Brain microvascular endothelial cell (primary cell): Measurements from ENCODE around the gene TOM1L2.
"Not testable (repeated sequence)": the region's sequence is repeated elsewhere in the genome, so short reads cannot be mapped to it uniquely, and the experiment has no call there.

Experiments used
- DNase-seq: peaks from one replicate; pipeline ENCODE4 v3.0.0-alpha.2; 2020
- H3K27ac ChIP-seq: fragments of 250-450 bp; sonication (Bioruptor Pico); 2 replicates; pipeline ENCODE4 v1.5.1; 2020; ENCODE audit warnings: mild to moderate bottlenecking, moderate library complexity
- H3K27me3 ChIP-seq: fragments of 250-450 bp; sonication (Bioruptor Pico); replicated peaks from 2 replicates; pipeline ENCODE4 v1.5.1; 2020; ENCODE audit warnings: mild to moderate bottlenecking
- H3K36me3 ChIP-seq: fragments of 250-450 bp; sonication (Bioruptor Pico); replicated peaks from 2 replicates; pipeline ENCODE4 v1.5.1; 2020; ENCODE audit warnings: mild to moderate bottlenecking
- H3K4me3 ChIP-seq: 2 replicates; pipeline ENCODE4 v1.5.1; 2011; ENCODE audit warnings: low read depth, mild to moderate bottlenecking, control low read depth, low read length, moderate library complexity
- in situ Hi-C: cut with HindIII; loops from 2 replicates; pipeline ENCODE4 v1.10.0; 2017; ENCODE audit warnings: low sequenced_read_pairs, low pct_ligation_motif_present
- TF ChIP-seq, protein P1 (sequence below): IDR thresholded peaks from 2 replicates; pipeline ENCODE4 v1.5.1; 2011; ENCODE audit warnings: low read depth, mild to moderate bottlenecking, moderate library complexity, low read length, control low read depth, inconsistent platforms; ENCODE audit errors: missing control alignments

TOM1L2 gene

GRCh38 chr17:17810895-17811248 lies 161.3 kb downstream of the TOM1L2 start:
- in situ Hi-C loops, result no loop called here
- Histone ChIP-seq H3K27me3 (no peaks in the 10 kb centered on the region), H3K27ac (no peak overlapping the region), H3K36me3 (peaks cover 50% of the 10 kb centered on the region), H3K4me3 (no peak overlapping the region)
- TF ChIP-seq, protein P1, sequence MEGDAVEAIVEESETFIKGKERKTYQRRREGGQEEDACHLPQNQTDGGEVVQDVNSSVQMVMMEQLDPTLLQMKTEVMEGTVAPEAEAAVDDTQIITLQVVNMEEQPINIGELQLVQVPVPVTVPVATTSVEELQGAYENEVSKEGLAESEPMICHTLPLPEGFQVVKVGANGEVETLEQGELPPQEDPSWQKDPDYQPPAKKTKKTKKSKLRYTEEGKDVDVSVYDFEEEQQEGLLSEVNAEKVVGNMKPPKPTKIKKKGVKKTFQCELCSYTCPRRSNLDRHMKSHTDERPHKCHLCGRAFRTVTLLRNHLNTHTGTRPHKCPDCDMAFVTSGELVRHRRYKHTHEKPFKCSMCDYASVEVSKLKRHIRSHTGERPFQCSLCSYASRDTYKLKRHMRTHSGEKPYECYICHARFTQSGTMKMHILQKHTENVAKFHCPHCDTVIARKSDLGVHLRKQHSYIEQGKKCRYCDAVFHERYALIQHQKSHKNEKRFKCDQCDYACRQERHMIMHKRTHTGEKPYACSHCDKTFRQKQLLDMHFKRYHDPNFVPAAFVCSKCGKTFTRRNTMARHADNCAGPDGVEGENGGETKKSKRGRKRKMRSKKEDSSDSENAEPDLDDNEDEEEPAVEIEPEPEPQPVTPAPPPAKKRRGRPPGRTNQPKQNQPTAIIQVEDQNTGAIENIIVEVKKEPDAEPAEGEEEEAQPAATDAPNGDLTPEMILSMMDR, result no peak
- DNase-seq, result no peak

DNA sequence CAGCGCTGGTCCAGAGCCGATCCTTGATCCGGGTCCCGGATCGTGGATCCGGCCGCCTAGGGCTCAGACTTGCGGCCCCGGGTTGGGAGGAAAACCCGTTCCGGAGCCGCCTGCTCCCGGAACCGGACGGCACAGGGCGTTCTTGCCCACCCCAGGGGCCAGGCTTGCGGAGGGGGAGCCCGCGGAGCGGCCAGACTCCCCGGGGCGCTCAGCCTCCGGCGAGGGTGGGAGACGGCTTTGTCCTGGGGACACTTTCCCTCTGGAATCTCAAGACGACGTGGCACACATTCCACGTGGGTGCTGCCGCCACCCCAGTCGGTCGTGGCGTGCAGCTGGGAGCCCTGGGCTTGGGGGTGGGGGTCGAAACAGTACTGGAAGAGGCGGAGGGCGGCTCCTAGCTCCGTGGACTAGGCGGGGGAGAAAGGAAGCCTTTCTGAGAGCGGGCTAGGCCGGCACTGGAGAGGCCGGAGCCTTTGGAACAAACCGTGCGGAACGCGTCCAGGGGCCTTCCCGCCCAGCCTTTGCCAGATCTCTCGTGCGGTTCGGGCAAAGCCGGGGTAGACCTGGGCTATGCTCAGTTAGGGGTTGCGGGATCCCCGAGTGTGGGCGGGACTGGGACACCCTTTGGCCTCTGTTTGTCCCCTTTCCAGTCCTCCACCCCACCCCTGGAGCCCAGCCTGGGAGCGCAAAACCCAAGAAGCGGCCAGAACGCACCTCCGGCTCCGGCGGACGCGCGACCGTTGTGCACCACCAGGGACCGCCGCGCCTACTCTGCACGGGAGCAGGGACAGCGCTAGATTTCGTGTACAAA lies 161.9 kb downstream of the TOM1L2 start:
- Histone ChIP-seq H3K27ac (peak overlapping the region; percentile 17), H3K4me3 (peak overlapping the region; percentile 24), H3K27me3 (no peaks in the 10 kb centered on the region), H3K36me3 (peaks cover 46% of the 10 kb centered on the region)
- DNase-seq, result peak; percentile 39
- TF ChIP-seq, protein P1, result no peak
- in situ Hi-C loops, result no loop called here

DNA sequence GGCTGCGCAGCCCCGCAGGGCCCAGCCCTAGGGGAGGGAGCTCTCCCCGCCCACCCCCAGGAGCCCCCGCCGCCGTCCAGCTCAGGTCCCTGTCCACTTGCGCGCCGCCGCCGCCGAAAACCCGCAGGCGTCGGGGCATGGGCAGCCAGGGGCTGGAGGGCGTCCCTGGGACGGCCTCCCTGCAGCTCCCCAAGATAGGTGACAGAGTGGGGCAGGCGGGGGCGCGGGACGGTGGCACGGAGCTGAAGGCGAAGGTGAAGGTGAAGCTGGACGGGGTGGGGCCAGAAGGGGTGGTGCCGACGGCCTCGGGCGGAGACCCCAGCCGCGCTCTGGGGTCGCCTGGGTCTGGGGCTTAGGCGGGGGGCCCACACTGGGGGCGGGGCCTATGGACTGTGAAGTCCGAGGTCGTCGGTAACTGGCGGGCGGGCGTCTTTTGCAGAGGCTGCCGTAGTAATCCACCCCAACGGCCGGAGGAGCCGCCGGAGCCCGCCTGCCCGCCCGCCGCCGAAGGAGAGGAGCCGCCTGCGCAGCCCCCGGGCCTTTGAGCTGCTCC lies 162.6 kb downstream of the TOM1L2 start:
- H3K4me3 ChIP-seq, result peak overlapping the region; percentile 20
- DNase-seq, result no peak
- in situ Hi-C loops, result no loop called here
- H3K27ac ChIP-seq, result no peak overlapping the region
- TF ChIP-seq, protein P1, result no peak
- peaks cover 43% of the 10 kb centered on the region for H3K36me3 ChIP-seq
- H3K27me3 ChIP-seq, result no peaks in the 10 kb centered on the region

- in situ Hi-C loops, result no loop called here
- TF ChIP-seq, protein P1, result peak; percentile 3
- Histone ChIP-seq H3K27ac (no peak overlapping the region), H3K27me3 (no peaks in the 10 kb centered on the region), H3K36me3 (peaks cover 41% of the 10 kb centered on the region), H3K4me3 (no peak overlapping the region)
- DNase-seq, result no peak
Measured at GRCh38 chr17:17808706-17809432, 163.3 kb downstream of the TOM1L2 start.

GRCh38 chr17:17808200-17808599 lies 164.0 kb downstream of the TOM1L2 start:
- peaks cover 37% of the 10 kb centered on the region for H3K36me3 ChIP-seq
- DNase-seq, H3K27ac ChIP-seq, in situ Hi-C loops, H3K4me3 ChIP-seq, H3K27me3 ChIP-seq: not testable (repeated sequence)

GRCh38 chr17:17807440-17807839 lies 164.8 kb downstream of the TOM1L2 start:
- in situ Hi-C loops, result no loop called here
- peaks cover 31% of the 10 kb centered on the region for H3K36me3 ChIP-seq
- no peak overlapping the region for H3K27ac ChIP-seq
- TF ChIP-seq, protein P1, result no peak
- H3K4me3 ChIP-seq, result no peak overlapping the region
- no peaks in the 10 kb centered on the region for H3K27me3 ChIP-seq
- DNase-seq, result no peak
